Esophagus squamous epithelium (tissue), 4 donors: Measurements from ENCODE around the gene SCUBE2.

Experiments used
- POLR2A ChIP-seq, 4 donors: fragments of 450-650 bp; IDR thresholded peaks; one replicate each; pipeline ENCODE4 v1.6.1; 2017; ENCODE audit warnings: antibody characterized with exemption in 4 of 4, mild to moderate bottlenecking in 4 of 4, moderate library complexity in 3 of 4
- TF ChIP-seq, protein P1 (sequence below), 6 experiments: fragments of 450-650 bp in 4 of 6; fragments of 200-600 bp in 2 of 6; sonication (generic) in 2 of 6; IDR thresholded peaks; one replicate each; pipeline ENCODE4 v1.5.1; 2016 to 2019; ENCODE audit warnings: antibody characterized with exemption in 6 of 6, mild to moderate bottlenecking in 4 of 6, moderate library complexity in 4 of 6

DNA sequence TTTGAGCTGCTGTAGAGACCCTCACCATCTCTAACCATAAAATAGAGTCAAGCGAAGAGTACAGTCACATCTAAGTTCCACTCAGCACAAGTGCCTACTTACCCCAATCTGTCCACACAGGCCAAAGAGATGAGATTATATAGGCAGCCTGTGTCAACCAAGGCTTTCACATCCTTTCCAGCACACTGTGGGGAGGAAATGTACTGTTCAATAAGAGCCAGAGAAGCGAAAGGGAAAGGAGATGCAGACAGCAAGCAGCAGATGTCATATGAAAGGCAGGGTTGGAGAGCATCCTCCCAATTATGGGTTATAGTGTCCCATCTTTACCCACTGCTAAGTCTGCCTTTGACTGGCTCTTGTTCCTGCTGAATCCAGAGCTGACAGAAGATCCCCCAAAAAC lies 104.0 kb downstream of the SCUBE2 start:
- TF ChIP-seq, protein P1, sequence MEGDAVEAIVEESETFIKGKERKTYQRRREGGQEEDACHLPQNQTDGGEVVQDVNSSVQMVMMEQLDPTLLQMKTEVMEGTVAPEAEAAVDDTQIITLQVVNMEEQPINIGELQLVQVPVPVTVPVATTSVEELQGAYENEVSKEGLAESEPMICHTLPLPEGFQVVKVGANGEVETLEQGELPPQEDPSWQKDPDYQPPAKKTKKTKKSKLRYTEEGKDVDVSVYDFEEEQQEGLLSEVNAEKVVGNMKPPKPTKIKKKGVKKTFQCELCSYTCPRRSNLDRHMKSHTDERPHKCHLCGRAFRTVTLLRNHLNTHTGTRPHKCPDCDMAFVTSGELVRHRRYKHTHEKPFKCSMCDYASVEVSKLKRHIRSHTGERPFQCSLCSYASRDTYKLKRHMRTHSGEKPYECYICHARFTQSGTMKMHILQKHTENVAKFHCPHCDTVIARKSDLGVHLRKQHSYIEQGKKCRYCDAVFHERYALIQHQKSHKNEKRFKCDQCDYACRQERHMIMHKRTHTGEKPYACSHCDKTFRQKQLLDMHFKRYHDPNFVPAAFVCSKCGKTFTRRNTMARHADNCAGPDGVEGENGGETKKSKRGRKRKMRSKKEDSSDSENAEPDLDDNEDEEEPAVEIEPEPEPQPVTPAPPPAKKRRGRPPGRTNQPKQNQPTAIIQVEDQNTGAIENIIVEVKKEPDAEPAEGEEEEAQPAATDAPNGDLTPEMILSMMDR (IDR thresholded peaks at IDR 0.05) = no peak
- no peak for TF ChIP-seq POLR2A (IDR thresholded peaks at IDR 0.05)
